CD4-positive, alpha-beta memory T cell (primary cell): ENCODE measurements around the gene CNOT6L. TPM values are rescaled to one million over a fixed set of nuclear protein-coding genes. Genes with fewer than 3 reads are reported as not detected.

Experiments used
- CTCF ChIA-PET: fragments of 350-600 bp; sonication (Branson Sonifier 250); formaldehyde crosslinking; loops from one replicate; lab custom pipeline; 2021; ENCODE audit warnings: inconsistent platforms; ENCODE audit not compliant: partially characterized antibody; lab: Charles Lee
- POLR2A ChIA-PET: fragments of 350-600 bp; sonication (Branson Sonifier 250); formaldehyde crosslinking; loops from one replicate; lab custom pipeline; 2021; ENCODE audit not compliant: partially characterized antibody; lab: Charles Lee
- DNase-seq, 5 donors: peaks; one replicate each; pipeline versions ENCODE4 v3.0.0 to v3.0.0-alpha.2; 2020 to 2022; ENCODE audit warnings: mixed read lengths in 1 of 5
- H3K27ac ChIP-seq: one replicate; pipeline ENCODE4 v1.7.0; 2013; ENCODE audit warnings: low read depth, low read length
- H3K27me3 ChIP-seq: 2 replicates; pipeline ENCODE4 v1.7.0; 2013; ENCODE audit warnings: mild to moderate bottlenecking, low read length, moderate library complexity; ENCODE audit not compliant: insufficient read depth
- H3K36me3 ChIP-seq: 2 replicates; pipeline ENCODE4 v1.7.0; 2013; ENCODE audit warnings: mild to moderate bottlenecking, low read length, moderate library complexity; ENCODE audit not compliant: insufficient read depth
- H3K4me1 ChIP-seq: 2 replicates; pipeline ENCODE4 v1.7.0; 2013; ENCODE audit warnings: mild to moderate bottlenecking, low read length, moderate library complexity; ENCODE audit not compliant: insufficient read depth
- H3K4me3 ChIP-seq, 2 donors: one replicate each; pipeline ENCODE4 v1.7.0; 2013; ENCODE audit warnings: low read length in 2 of 2, mild to moderate bottlenecking in 1 of 2
- H3K9me3 ChIP-seq, 2 donors: one replicate each; pipeline ENCODE4 v1.7.0; 2013; ENCODE audit warnings: low read length in 2 of 2, control low read depth in 1 of 2; ENCODE audit not compliant: control insufficient read depth in 1 of 2
- H3K27ac Mint-ChIP-seq, 7 donors: one replicate each; pipeline ENCODE4 v1.8.0; 2020 to 2021; ENCODE audit warnings: mixed read lengths in 7 of 7, mild to moderate bottlenecking in 6 of 7, inconsistent platforms in 3 of 7, moderate library complexity in 3 of 7
- H3K27me3 Mint-ChIP-seq, 2 donors: one replicate each; pipeline ENCODE4 v1.8.0; 2020 to 2021; ENCODE audit warnings: mixed read lengths in 2 of 2
- H3K36me3 Mint-ChIP-seq, 2 donors: one replicate each; pipeline ENCODE4 v1.8.0; 2020 to 2021; ENCODE audit warnings: mixed read lengths in 2 of 2, inconsistent platforms in 1 of 2, mild to moderate bottlenecking in 1 of 2
- H3K4me1 Mint-ChIP-seq, 4 donors: one replicate each; pipeline ENCODE4 v1.8.0; 2020 to 2021; ENCODE audit warnings: mixed read lengths in 4 of 4, mild to moderate bottlenecking in 1 of 4
- H3K4me3 Mint-ChIP-seq, 8 donors: one replicate each; pipeline ENCODE4 v1.8.0; 2020 to 2021; ENCODE audit warnings: mixed read lengths in 8 of 8, mild to moderate bottlenecking in 7 of 8, moderate library complexity in 6 of 8, inconsistent platforms in 3 of 8
- H3K9me3 Mint-ChIP-seq, 8 donors: one replicate each; pipeline ENCODE4 v1.8.0; 2020 to 2021; ENCODE audit warnings: mixed read lengths in 8 of 8, mild to moderate bottlenecking in 5 of 8, inconsistent platforms in 3 of 8, moderate library complexity in 1 of 8
- intact Hi-C: fragments of 100-400 bp; cut with micrococcal nuclease; formaldehyde crosslinking; loops from one replicate; pipeline ENCODE4 v1.15.1; 2023
- polyA plus RNA-seq, 2 donors: library from polyadenylated mRNA; unstranded; fragments of 300-500 nt; fragmentation: Illumina TruSeq; gene quantifications; one replicate each; pipeline ENCODE4 v1.2.3, GENCODE V29; 2021
- total RNA-seq, 2 experiments: library from RNA; stranded (reverse); gene quantifications; one replicate each; pipeline ENCODE4 v1.2.3, GENCODE V29; 2021

The CNOT6L gene
- total and polyA plus RNA-seq, 4 experiments from 2014 or later: 34.3 to 225 (median 126) TPM

DNA sequence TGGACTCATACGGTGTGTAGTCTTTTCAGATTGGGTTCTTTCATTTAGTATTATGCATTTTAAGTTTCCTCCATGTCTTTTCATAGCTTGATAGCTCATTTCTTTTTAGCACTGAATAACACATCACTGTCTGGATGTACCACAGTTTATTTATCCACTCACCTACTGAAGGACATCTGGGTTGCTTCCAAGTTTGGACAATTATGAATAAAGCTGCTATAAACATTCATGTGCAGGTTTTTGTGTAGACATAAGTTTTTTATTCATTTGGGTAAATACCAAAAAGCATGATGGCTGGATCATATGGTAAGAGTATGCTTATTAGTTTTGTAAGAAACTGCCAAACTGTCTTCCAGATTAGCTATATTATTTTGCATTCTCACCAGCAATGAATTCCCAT, 29.0 kb downstream of the CNOT6L start:
- H3K4me1 Mint-ChIP-seq: peaks cover 42 to 87% (median 68%) of the 10 kb centered on the region in 4 donors
- no peaks in the 10 kb centered on the region for H3K36me3 ChIP-seq
- H3K27ac Mint-ChIP-seq: peak overlapping the region in 6 of 7 donors; percentile 1 to 66 (median 34)
- no peak for DNase-seq
- peak overlapping the region in 6 of 8 donors; percentile 37 to 79 (median 44) for H3K4me3 Mint-ChIP-seq
- CTCF ChIA-PET: no interaction called here
- H3K9me3 Mint-ChIP-seq: peaks cover 0 to 5% (median 0%) of the 10 kb centered on the region in 8 donors
- H3K9me3 ChIP-seq: no peaks in the 10 kb centered on the region
- intact Hi-C loops: no loop called here
- POLR2A ChIA-PET: interaction anchor here (0.8 to 2.0 kb wide), 3 partner anchors 11 to 72 kb away, joined by 3 to 8 read pairs (median 3); partner anchors contain the start of gene MRPL1
- H3K4me3 ChIP-seq: no peak overlapping the region
- H3K27ac ChIP-seq: no peak overlapping the region
- H3K27me3 Mint-ChIP-seq: no peaks in the 10 kb centered on the region
- no peaks in the 10 kb centered on the region for H3K27me3 ChIP-seq
- peaks cover 83% of the 10 kb centered on the region for H3K4me1 ChIP-seq
- peaks cover 12 to 13% of the 10 kb centered on the region in 2 donors for H3K36me3 Mint-ChIP-seq

- DNase-seq: no peak
- POLR2A ChIA-PET: interaction anchor here (0.8 to 2.0 kb wide), 4 partner anchors 9 to 73 kb away, joined by 3 to 8 read pairs (median 3); partner anchors contain the start of gene MRPL1
- Histone ChIP-seq H3K4me1 (peaks cover 89% of the 10 kb centered on the region), H3K27me3 (no peaks in the 10 kb centered on the region), H3K9me3 (no peaks in the 10 kb centered on the region), H3K36me3 (no peaks in the 10 kb centered on the region), H3K27ac (no peak overlapping the region), H3K4me3 (no peak overlapping the region)
- Mint-ChIP-seq H3K27me3 (no peaks in the 10 kb centered on the region), H3K36me3 (peaks cover 11 to 13% of the 10 kb centered on the region in 2 donors), H3K4me1 (peaks cover 45 to 90% (median 68%) of the 10 kb centered on the region in 4 donors), H3K4me3 (peak overlapping the region in 4 of 8 donors; percentile 24 to 54 (median 40)), H3K27ac (peak overlapping the region in 3 of 7 donors; percentile 45 to 48 (median 46)), H3K9me3 (peaks cover 0 to 2% (median 0%) of the 10 kb centered on the region in 8 donors)
- CTCF ChIA-PET: no interaction called here
- intact Hi-C loops: no loop called here
These were observed 30.2 kb downstream of the CNOT6L start for GRCh38 chr4:77788990-77789389.

- H3K4me3 Mint-ChIP-seq: peak overlapping the region in 3 of 8 donors; percentile 17 to 68 (median 55)
- no peaks in the 10 kb centered on the region for H3K27me3 Mint-ChIP-seq
- no peak overlapping the region for H3K4me3 ChIP-seq
- intact Hi-C loops: no loop called here
- H3K27me3 ChIP-seq: no peaks in the 10 kb centered on the region
- peaks cover 11 to 15% of the 10 kb centered on the region in 2 donors for H3K36me3 Mint-ChIP-seq
- POLR2A ChIA-PET: interaction anchor here (1.0 to 1.4 kb wide), 2 partner anchors 13 to 74 kb away, joined by 3 to 4 read pairs; no protein-coding TSS in a partner anchor
- no peak for DNase-seq
- peak overlapping the region in 1 of 7 donors; percentile 46 for H3K27ac Mint-ChIP-seq
- H3K9me3 ChIP-seq: no peaks in the 10 kb centered on the region
- CTCF ChIA-PET: no interaction called here
- H3K27ac ChIP-seq: no peak overlapping the region
- peaks cover 0 to 2% (median 0%) of the 10 kb centered on the region in 8 donors for H3K9me3 Mint-ChIP-seq
- H3K4me1 Mint-ChIP-seq: peaks cover 47 to 90% (median 68%) of the 10 kb centered on the region in 4 donors
- no peaks in the 10 kb centered on the region for H3K36me3 ChIP-seq
- peaks cover 90% of the 10 kb centered on the region for H3K4me1 ChIP-seq
These were observed 31.2 kb downstream of the CNOT6L start for GRCh38 chr4:77787969-77788368.

DNA sequence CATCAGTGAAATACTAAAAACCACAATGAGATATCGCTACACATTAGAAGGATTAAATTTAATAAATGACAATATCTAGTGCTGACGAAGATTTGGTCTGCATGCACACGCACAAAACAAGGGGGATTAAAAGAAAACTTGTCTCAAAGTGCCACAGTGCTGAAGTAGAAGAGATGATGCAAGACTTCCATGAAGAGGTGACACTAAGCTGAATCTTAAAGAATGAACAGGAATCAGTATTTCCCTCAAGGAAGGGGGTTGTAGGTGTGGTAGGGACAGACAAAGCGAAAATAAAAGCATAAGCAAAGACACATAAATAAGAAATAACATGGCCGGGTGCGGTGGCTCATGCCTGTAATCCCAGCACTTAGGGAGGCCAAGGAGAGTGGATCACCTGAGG, 33.5 kb downstream of the CNOT6L start:
- Mint-ChIP-seq H3K4me3 (peak overlapping the region in 6 of 8 donors; percentile 2 to 52 (median 34)), H3K27me3 (no peaks in the 10 kb centered on the region), H3K4me1 (peaks cover 52 to 87% (median 73%) of the 10 kb centered on the region in 4 donors), H3K36me3 (peaks cover 7 to 11% of the 10 kb centered on the region in 2 donors), H3K9me3 (peaks cover 0 to 5% (median 0%) of the 10 kb centered on the region in 8 donors), H3K27ac (peak overlapping the region in 3 of 7 donors; percentile 11 to 82 (median 56))
- POLR2A ChIA-PET: no interaction called here
- DNase-seq: no peak
- H3K4me1 ChIP-seq: peaks cover 88% of the 10 kb centered on the region
- no peak overlapping the region for H3K27ac ChIP-seq
- no peaks in the 10 kb centered on the region for H3K27me3 ChIP-seq
- intact Hi-C loops: no loop called here
- H3K9me3 ChIP-seq: no peaks in the 10 kb centered on the region
- no peak overlapping the region for H3K4me3 ChIP-seq
- CTCF ChIA-PET: interaction anchor here (1.0 kb wide), 1 partner anchor 15 kb away, joined by 3 read pairs; no protein-coding TSS in a partner anchor
- no peaks in the 10 kb centered on the region for H3K36me3 ChIP-seq

GRCh38 chr4:77783895-77784294, 35.3 kb downstream of the CNOT6L start:
- DNase-seq: no peak
- H3K27me3 ChIP-seq: no peaks in the 10 kb centered on the region
- peaks cover 3 to 12% of the 10 kb centered on the region in 2 donors for H3K36me3 Mint-ChIP-seq
- no peaks in the 10 kb centered on the region for H3K36me3 ChIP-seq
- no peak overlapping the region for H3K4me3 ChIP-seq
- POLR2A ChIA-PET: interaction anchor here (1.1 to 5.3 kb wide), 2 partner anchors 36 to 78 kb away, joined by 3 to 26 read pairs; partner anchors contain the start of gene MRPL1
- intact Hi-C loops: loop anchor here (5.0 kb wide), 1 partner anchor 33 kb away; the partner anchor contains the start of gene CNOT6L
- CTCF ChIA-PET: no interaction called here
- peaks cover 52 to 84% (median 69%) of the 10 kb centered on the region in 4 donors for H3K4me1 Mint-ChIP-seq
- peaks cover 0 to 7% (median 0%) of the 10 kb centered on the region in 8 donors for H3K9me3 Mint-ChIP-seq
- H3K4me1 ChIP-seq: peaks cover 76% of the 10 kb centered on the region
- H3K27ac Mint-ChIP-seq: no peak overlapping the region
- H3K27me3 Mint-ChIP-seq: no peaks in the 10 kb centered on the region
- no peaks in the 10 kb centered on the region for H3K9me3 ChIP-seq
- no peak overlapping the region for H3K27ac ChIP-seq
- peak overlapping the region in 3 of 8 donors; percentile 29 to 37 (median 36) for H3K4me3 Mint-ChIP-seq

DNA sequence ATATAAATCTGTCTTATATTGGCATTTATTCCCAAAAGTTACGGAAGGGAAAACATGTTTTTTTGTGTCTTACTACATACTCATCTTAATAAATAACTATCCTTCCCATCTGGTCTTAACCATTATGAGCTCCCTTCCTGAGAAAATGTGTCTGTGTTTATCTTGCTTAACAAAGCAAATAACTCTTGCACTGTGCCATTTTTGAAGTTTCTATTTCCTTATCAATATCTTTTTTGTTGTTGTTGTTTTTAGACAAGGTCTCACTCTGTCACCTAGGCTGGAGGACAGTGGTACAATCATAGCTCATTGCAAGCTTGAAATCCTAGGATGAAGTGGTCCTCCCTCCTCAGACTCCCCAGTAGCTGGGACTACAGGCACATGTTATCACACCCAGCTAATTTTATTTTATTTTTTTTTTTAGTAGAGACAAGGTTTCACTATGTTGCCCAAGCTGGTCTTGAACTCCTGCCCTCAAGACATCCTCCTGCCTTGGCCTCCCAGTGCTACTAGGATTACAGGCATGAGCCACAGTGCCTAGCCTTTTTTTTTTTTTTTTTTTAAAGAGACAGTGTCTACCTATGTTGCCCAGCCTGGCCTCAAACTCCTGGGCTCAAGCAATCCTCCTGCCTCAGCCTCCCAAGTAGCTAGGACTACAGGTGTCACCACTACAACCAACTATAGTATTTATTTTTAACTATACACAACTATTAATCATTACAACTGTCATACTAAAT, 36.9 kb downstream of the CNOT6L start:
- Mint-ChIP-seq H3K27me3 (no peaks in the 10 kb centered on the region), H3K4me3 (peak overlapping the region in 5 of 8 donors; percentile 13 to 47 (median 29)), H3K4me1 (peaks cover 49 to 81% (median 65%) of the 10 kb centered on the region in 4 donors), H3K36me3 (peaks cover 3 to 13% of the 10 kb centered on the region in 2 donors), H3K9me3 (peaks cover 0 to 7% (median 0%) of the 10 kb centered on the region in 8 donors), H3K27ac (peak overlapping the region in 4 of 7 donors; percentile 7 to 48 (median 30))
- Histone ChIP-seq H3K27me3 (no peaks in the 10 kb centered on the region), H3K9me3 (no peaks in the 10 kb centered on the region), H3K4me3 (no peak overlapping the region), H3K27ac (no peak overlapping the region), H3K36me3 (no peaks in the 10 kb centered on the region), H3K4me1 (peaks cover 77% of the 10 kb centered on the region)
- intact Hi-C loops: loop anchor here (5.0 kb wide), 1 partner anchor 35 kb away; the partner anchor contains the start of gene CNOT6L
- ChIA-PET POLR2A (interaction anchor here (1.0 to 5.3 kb wide), 5 partner anchors 18 to 80 kb away, joined by 3 to 26 read pairs (median 4); partner anchors contain the start of gene MRPL1), CTCF (interaction anchor here (0.8 to 1.4 kb wide), 3 partner anchors 12 to 136 kb away, joined by 3 to 4 read pairs (median 3); no protein-coding TSS in a partner anchor)
- DNase-seq: no peak
